ENCODE measurements around the gene ARHGDIB. TPM values are rescaled to one million over a fixed set of nuclear protein-coding genes. Genes with fewer than 3 reads are reported as not detected.

Gene ARHGDIB
- total and polyA plus RNA-seq, 10 of the 15 experiments (the other 5 are each of a cell fraction or from before 2014, with no cell fraction given), result 796 to 2,849 (median 1,346) TPM

- TF ChIP-seq ZBTB33 (IDR thresholded peaks at IDR 0.05), result no peak
- TF ChIP-seq SMARCA5 (IDR thresholded peaks at IDR 0.05), result no peak
- TF ChIP-seq KAT2A (conservative IDR thresholded peaks at IDR 0.05; ENCODE audit: control insufficient read depth, low read depth, low read length), result no peak
- TF ChIP-seq ATF2 (IDR thresholded peaks at IDR 0.05; ENCODE audit: low read length), result peak; percentile 74
- peak; percentile 16 to 42; a peak in 2 of 4 replicates for TF ChIP-seq EP300 (IDR thresholded peaks at IDR 0.05; ENCODE audit: borderline replicate concordance in 1 of 2, control insufficient read depth in 1 of 2, low read depth in 2 of 2, low read length in 2 of 2)
- TF ChIP-seq JUND (IDR thresholded peaks at IDR 0.05; ENCODE audit: low read depth, low read length), result no peak
- TF ChIP-seq SMC3 (IDR thresholded peaks at IDR 0.05; ENCODE audit: borderline replicate concordance, low read length), result no peak
- no peak for TF ChIP-seq RCOR1 (conservative IDR thresholded peaks at IDR 0.05; ENCODE audit: low read depth, low read length)
- TF ChIP-seq STAT1 (conservative IDR thresholded peaks at IDR 0.05), result no peak
- 0 out of 2 replicates have a peak, but pooled peaks have one; percentile 15 for TF ChIP-seq CHD2 (IDR thresholded peaks at IDR 0.05; ENCODE audit: borderline replicate concordance, low read depth, low read length)
- TF ChIP-seq STAT3 (IDR thresholded peaks at IDR 0.05; ENCODE audit: low read depth, low read length), result no peak
- TF ChIP-seq CTCF (IDR thresholded peaks at IDR 0.05 in 2 of 3, conservative IDR thresholded peaks at IDR 0.05 in 1 of 3; ENCODE audit: control insufficient read depth in 2 of 3, extremely low read depth in 1 of 3, insufficient read depth in 1 of 3, low read depth in 3 of 3, low read length in 3 of 3), result no peak
- no peak for TF ChIP-seq PBX3 (IDR thresholded peaks at IDR 0.05; ENCODE audit: insufficient replicate concordance, low read depth, low read length)
- TF ChIP-seq POLR2A (IDR thresholded peaks at IDR 0.05; ENCODE audit: low read depth, low read length), result peak; percentile 79
- no peak for TF ChIP-seq TBL1XR1 (IDR thresholded peaks at IDR 0.05; ENCODE audit: low read depth, low read length)
- TF ChIP-seq HDAC2 (IDR thresholded peaks at IDR 0.05), result no peak
- 0 out of 2 replicates have a peak, but pooled peaks have one; percentile 23 for TF ChIP-seq POLR2AphosphoS2 (IDR thresholded peaks at IDR 0.05; ENCODE audit: low read depth, low read length)
- TF ChIP-seq, protein P1, sequence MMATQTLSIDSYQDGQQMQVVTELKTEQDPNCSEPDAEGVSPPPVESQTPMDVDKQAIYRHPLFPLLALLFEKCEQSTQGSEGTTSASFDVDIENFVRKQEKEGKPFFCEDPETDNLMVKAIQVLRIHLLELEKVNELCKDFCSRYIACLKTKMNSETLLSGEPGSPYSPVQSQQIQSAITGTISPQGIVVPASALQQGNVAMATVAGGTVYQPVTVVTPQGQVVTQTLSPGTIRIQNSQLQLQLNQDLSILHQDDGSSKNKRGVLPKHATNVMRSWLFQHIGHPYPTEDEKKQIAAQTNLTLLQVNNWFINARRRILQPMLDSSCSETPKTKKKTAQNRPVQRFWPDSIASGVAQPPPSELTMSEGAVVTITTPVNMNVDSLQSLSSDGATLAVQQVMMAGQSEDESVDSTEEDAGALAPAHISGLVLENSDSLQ (IDR thresholded peaks at IDR 0.05), result peak; percentile 50; the same call in 1 of the 2 replicates
- peak; percentile 88 for TF ChIP-seq PAX5 (IDR thresholded peaks at IDR 0.05; ENCODE audit: borderline replicate concordance, low read depth, low read length)
- no peak for TF ChIP-seq TCF3 (IDR thresholded peaks at IDR 0.05; ENCODE audit: borderline replicate concordance, insufficient read depth, low read depth, low read length)
- TF ChIP-seq RB1 (IDR thresholded peaks at IDR 0.05; ENCODE audit: borderline replicate concordance), result no peak
- no peak for TF ChIP-seq SIN3A (IDR thresholded peaks at IDR 0.05; ENCODE audit: low read depth, low read length)
Measured at GRCh38 chr12:14948672-14949071, 12.7 kb downstream of the ARHGDIB start (continued).

Measured in GM12878 (cell line).